Measurements from ENCODE around the gene SLC16A10. TPM values are rescaled to one million over a fixed set of nuclear protein-coding genes. Genes with fewer than 3 reads are reported as not detected.

Gene SLC16A10
- total and polyA plus RNA-seq, 2 donors from 2014 or later: 3.7 to 5.9 TPM

- no peak for FAIRE-seq
- intact Hi-C loops (cut with DNase I): no loop called here
- no peak overlapping the region for H3K9ac ChIP-seq (ENCODE audit: low read length in 3 of 3)
- no peaks in the 10 kb centered on the region for H3K9me3 ChIP-seq (ENCODE audit: control insufficient read depth in 2 of 3, insufficient read depth in 1 of 3, low read length in 3 of 3)
- no peak for TF ChIP-seq CTCF (IDR thresholded peaks at IDR 0.05; ENCODE audit: borderline replicate concordance, extremely low read depth, insufficient read depth)
- DNase-seq: no peak
- H3K4me3 ChIP-seq (ENCODE audit: low read length in 3 of 3): no peak overlapping the region
- H3K36me3 ChIP-seq (ENCODE audit: control insufficient read depth in 2 of 3, insufficient read depth in 3 of 3, low read length in 3 of 3): no peaks in the 10 kb centered on the region
- no peaks in the 10 kb centered on the region for H3K27me3 ChIP-seq (ENCODE audit: control insufficient read depth, insufficient read depth, low read length)
- no peaks in the 10 kb centered on the region for H3K4me1 ChIP-seq (ENCODE audit: control insufficient read depth in 2 of 3, insufficient read depth in 2 of 3, low read depth in 1 of 3, low read length in 3 of 3)
- no peak overlapping the region for H3K27ac ChIP-seq (ENCODE audit: low read depth in 2 of 2, low read length in 2 of 2)
These were observed 11.1 kb upstream of the SLC16A10 start for GRCh38 chr6:111076024-111076695.

- Histone ChIP-seq H3K9me3 (ENCODE audit: control insufficient read depth in 2 of 3, insufficient read depth in 1 of 3, low read length in 3 of 3) (no peaks in the 10 kb centered on the region), H3K36me3 (ENCODE audit: control insufficient read depth in 2 of 3, insufficient read depth in 3 of 3, low read length in 3 of 3) (no peaks in the 10 kb centered on the region), H3K27ac (ENCODE audit: low read depth in 2 of 2, low read length in 2 of 2) (no peak overlapping the region), H3K27me3 (ENCODE audit: control insufficient read depth, insufficient read depth, low read length) (no peaks in the 10 kb centered on the region), H3K4me3 (ENCODE audit: low read length in 3 of 3) (no peak overlapping the region), H3K4me1 (ENCODE audit: control insufficient read depth in 2 of 3, insufficient read depth in 2 of 3, low read depth in 1 of 3, low read length in 3 of 3) (no peaks in the 10 kb centered on the region), H3K9ac (ENCODE audit: low read length in 3 of 3) (no peak overlapping the region)
- no peak for TF ChIP-seq CTCF (IDR thresholded peaks at IDR 0.05; ENCODE audit: borderline replicate concordance, extremely low read depth, insufficient read depth)
- DNase-seq (no peak), FAIRE-seq (no peak)
- intact Hi-C loops (cut with DNase I): no loop called here
These were observed 6.6 kb upstream of the SLC16A10 start for GRCh38 chr6:111080698-111081097.

- Histone ChIP-seq H3K27me3 (ENCODE audit: control insufficient read depth, insufficient read depth, low read length) (no peaks in the 10 kb centered on the region), H3K9ac (ENCODE audit: low read length in 3 of 3) (peak overlapping the region in 2 of 3 donors; percentile 32 to 51)
These were observed 618 bp upstream of the SLC16A10 start for GRCh38 chr6:111086685-111087084.

More at GRCh38 chr6:111086685-111087084, 618 bp upstream of the SLC16A10 start:
- intact Hi-C loops (cut with DNase I): no loop called here
- FAIRE-seq: no peak
- Histone ChIP-seq H3K4me1 (ENCODE audit: control insufficient read depth in 2 of 3, insufficient read depth in 2 of 3, low read depth in 1 of 3, low read length in 3 of 3) (peaks cover 0 to 4% (median 2%) of the 10 kb centered on the region in 3 donors), H3K36me3 (ENCODE audit: control insufficient read depth in 2 of 3, insufficient read depth in 3 of 3, low read length in 3 of 3) (no peaks in the 10 kb centered on the region), H3K9me3 (ENCODE audit: control insufficient read depth in 2 of 3, insufficient read depth in 1 of 3, low read length in 3 of 3) (no peaks in the 10 kb centered on the region), H3K4me3 (ENCODE audit: low read length in 3 of 3) (peak overlapping the region; percentile 73 to 81 (median 80)), H3K27ac (ENCODE audit: low read depth in 2 of 2, low read length in 2 of 2) (no peak overlapping the region)
- TF ChIP-seq CTCF (IDR thresholded peaks at IDR 0.05; ENCODE audit: borderline replicate concordance, extremely low read depth, insufficient read depth): no peak
- no peak for DNase-seq
